Lower leg skin (tissue), 3 donors: ENCODE data around the gene SRRM2.

Experiments
- POLR2A ChIP-seq, 2 donors: fragments of 450-650 bp; IDR thresholded peaks; one replicate each; pipeline ENCODE4 v1.6.1; 2016 to 2017; ENCODE audit warnings: antibody characterized with exemption in 2 of 2, mild to moderate bottlenecking in 1 of 2, moderate library complexity in 1 of 2
- TF ChIP-seq, protein P1 (sequence below), 3 donors: fragments of 450-650 bp; IDR thresholded peaks; one replicate each; pipeline ENCODE4 v1.5.1; 2016; ENCODE audit warnings: antibody characterized with exemption in 3 of 3, mild to moderate bottlenecking in 3 of 3, moderate library complexity in 2 of 3

- TF ChIP-seq POLR2A (IDR thresholded peaks at IDR 0.05) = peak in 1 of 2 donors; percentile 99
- TF ChIP-seq, protein P1, sequence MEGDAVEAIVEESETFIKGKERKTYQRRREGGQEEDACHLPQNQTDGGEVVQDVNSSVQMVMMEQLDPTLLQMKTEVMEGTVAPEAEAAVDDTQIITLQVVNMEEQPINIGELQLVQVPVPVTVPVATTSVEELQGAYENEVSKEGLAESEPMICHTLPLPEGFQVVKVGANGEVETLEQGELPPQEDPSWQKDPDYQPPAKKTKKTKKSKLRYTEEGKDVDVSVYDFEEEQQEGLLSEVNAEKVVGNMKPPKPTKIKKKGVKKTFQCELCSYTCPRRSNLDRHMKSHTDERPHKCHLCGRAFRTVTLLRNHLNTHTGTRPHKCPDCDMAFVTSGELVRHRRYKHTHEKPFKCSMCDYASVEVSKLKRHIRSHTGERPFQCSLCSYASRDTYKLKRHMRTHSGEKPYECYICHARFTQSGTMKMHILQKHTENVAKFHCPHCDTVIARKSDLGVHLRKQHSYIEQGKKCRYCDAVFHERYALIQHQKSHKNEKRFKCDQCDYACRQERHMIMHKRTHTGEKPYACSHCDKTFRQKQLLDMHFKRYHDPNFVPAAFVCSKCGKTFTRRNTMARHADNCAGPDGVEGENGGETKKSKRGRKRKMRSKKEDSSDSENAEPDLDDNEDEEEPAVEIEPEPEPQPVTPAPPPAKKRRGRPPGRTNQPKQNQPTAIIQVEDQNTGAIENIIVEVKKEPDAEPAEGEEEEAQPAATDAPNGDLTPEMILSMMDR (IDR thresholded peaks at IDR 0.05) = no peak
Measured at GRCh38 chr16:2752035-2752849, at the start of gene SRRM2.
